Adrenal gland (tissue), 5 donors: ENCODE measurements around the gene POLR3E.

Source experiments
- CTCF ChIP-seq, 6 experiments: fragments of 450-650 bp in 4 of 6; fragments of 200-600 bp in 2 of 6; sonication (generic) in 1 of 6; IDR thresholded peaks; 1 replicate in 5 of 6; 2 replicates in 1 of 6; pipeline versions ENCODE4 v1.5.1 to v1.8.0; 2016 to 2021; ENCODE audit warnings: antibody characterized with exemption in 6 of 6, mild to moderate bottlenecking in 2 of 6, moderate library complexity in 1 of 6
- POLR2A ChIP-seq, 2 donors: fragments of 450-650 bp; IDR thresholded peaks; one replicate each; pipeline ENCODE4 v1.6.1; 2017; ENCODE audit warnings: antibody characterized with exemption in 2 of 2, mild to moderate bottlenecking in 2 of 2, moderate library complexity in 1 of 2
- donor health status: DM: no; HTN: no; CAD: no.

- TF ChIP-seq CTCF (IDR thresholded peaks at IDR 0.05): no peak
- no peak for TF ChIP-seq POLR2A (IDR thresholded peaks at IDR 0.05)
Measured at GRCh38 chr16:22322021-22322471, 24.8 kb downstream of the POLR3E start.
